GM12878 (cell line): ENCODE measurements around the gene SLC25A33. TPM values are rescaled to one million over a fixed set of nuclear protein-coding genes. Genes with fewer than 3 reads are reported as not detected.

ENCODE experiments used
- ATAC-seq: fragments of 200-7000 bp; cut with Tn5 transposase; 3 replicates; pipeline ENCODE4 v1.9.1; 2020; ENCODE audit warnings: mild to moderate bottlenecking, moderate library complexity
- BruUV-seq: library from RNA; stranded (reverse); fragments of 400-500 nt; replicated peaks from 2 replicates; lab custom pipeline; 2021; lab: Mats Ljungman, UMichigan
- CTCF ChIA-PET: fragments of 300-600 bp; sonication (Branson Sonifier 250); formaldehyde crosslinking; extraction: SDS; loops from one replicate; lab custom pipeline; 2021; ENCODE audit warnings: inconsistent platforms; lab: Yijun Ruan, JAX
- POLR2A ChIA-PET: fragments of 350-600 bp; formaldehyde crosslinking; extraction: SDS; loops from one replicate; lab custom pipeline; 2021; ENCODE audit warnings: inconsistent platforms; lab: Charles Lee
- RAD21 ChIA-PET: fragments of 300-600 bp; sonication (Branson Sonifier 250); formaldehyde crosslinking; loops from one replicate; lab custom pipeline; 2023; ENCODE audit warnings: antibody characterized with exemption; ENCODE audit not compliant: unreplicated experiment; lab: Charles Lee
- SMC1A ChIA-PET: fragments of 300-600 bp; sonication (Branson Sonifier 250); formaldehyde crosslinking; loops from one replicate; lab custom pipeline; 2023; ENCODE audit not compliant: unreplicated experiment, uncharacterized antibody; lab: Charles Lee
- DNase-seq: peaks from one replicate; pipeline ENCODE4 v3.0.0-alpha.2; 2011; ENCODE audit warnings: low read depth, low spot score
- FAIRE-seq: peaks from 3 replicates; lab custom pipeline; 2011; peaks lifted over from hg19 to GRCh38; lab: Jason Lieb, UNC
- H2AFZ ChIP-seq: 2 replicates; pipeline ENCODE4 v1.6.0; 2011; ENCODE audit warnings: low read depth, low read length, control low read depth; ENCODE audit not compliant: control insufficient read depth
- H3K27ac ChIP-seq: 2 replicates; pipeline ENCODE4 v1.5.1; 2011; ENCODE audit warnings: control low read depth; ENCODE audit not compliant: control insufficient read depth, insufficient read depth
- H3K27me3 ChIP-seq, 2 experiments: replicated peaks in 1 of 2; 2 replicates each; pipeline versions ENCODE4 v1.6.0 to v1.6.1; 2011; ENCODE audit warnings: low read length in 1 of 2; ENCODE audit not compliant: control insufficient read depth in 2 of 2, insufficient read depth in 2 of 2
- H3K36me3 ChIP-seq, 2 experiments: 2 replicates each; pipeline ENCODE4 v1.5.1; 2011; ENCODE audit warnings: low read length in 1 of 2; ENCODE audit not compliant: control insufficient read depth in 2 of 2, insufficient read depth in 2 of 2
- H3K4me1 ChIP-seq: 2 replicates; pipeline ENCODE4 v1.6.1; 2011; ENCODE audit warnings: mild to moderate bottlenecking, low read length, moderate library complexity, mixed read lengths; ENCODE audit not compliant: control insufficient read depth, insufficient read depth
- H3K4me2 ChIP-seq: 2 replicates; pipeline ENCODE4 v1.6.0; 2011; ENCODE audit warnings: control low read depth; ENCODE audit not compliant: control insufficient read depth, insufficient read depth
- H3K4me3 ChIP-seq: fragments of 200-600 bp; sonication (generic); 2 replicates; pipeline ENCODE4 v1.5.1; 2016
- H3K79me2 ChIP-seq: 2 replicates; pipeline ENCODE4 v1.6.0; 2011; ENCODE audit warnings: low read length; ENCODE audit not compliant: control insufficient read depth, insufficient read depth
- H3K9ac ChIP-seq: 2 replicates; pipeline ENCODE4 v1.8.0; 2011; ENCODE audit warnings: low read length, control low read depth, mixed read lengths; ENCODE audit not compliant: control insufficient read depth, insufficient read depth
- H3K9me3 ChIP-seq: replicated peaks from 3 replicates; pipeline ENCODE4 v1.5.1; 2011; ENCODE audit warnings: mild to moderate bottlenecking, low read length; ENCODE audit not compliant: control insufficient read depth, insufficient read depth
- H4K20me1 ChIP-seq: 2 replicates; pipeline ENCODE4 v1.6.0; 2011; ENCODE audit not compliant: control insufficient read depth, insufficient read depth
- BCL11A ChIP-seq: IDR thresholded peaks from 2 replicates; pipeline ENCODE4 v1.6.1; 2011; ENCODE audit warnings: low read depth, low read length
- BCL3 ChIP-seq: IDR thresholded peaks from 2 replicates; pipeline ENCODE4 v1.6.1; 2011; ENCODE audit warnings: borderline replicate concordance, low read depth, mild to moderate bottlenecking, moderate library complexity, low read length; ENCODE audit not compliant: insufficient read depth, poor library complexity, severe bottlenecking
- BRCA1 ChIP-seq: IDR thresholded peaks from 2 replicates; pipeline ENCODE4 v1.6.1; 2011; ENCODE audit warnings: low read depth, low read length, improper control_type of control experiment
- CBX5 ChIP-seq: sonication (generic); IDR thresholded peaks from 2 replicates; pipeline ENCODE4 v1.6.1; 2016; ENCODE audit warnings: low read depth, moderate library complexity, mild to moderate bottlenecking, inconsistent platforms
- ELK1 ChIP-seq: IDR thresholded peaks from 2 replicates; pipeline ENCODE4 v1.6.1; 2012; ENCODE audit warnings: low read depth, low read length, improper control_type of control experiment
- HSF1 ChIP-seq: fragments of 150-350 bp; IDR thresholded peaks from 2 replicates; pipeline ENCODE4 v1.6.1; 2014; ENCODE audit warnings: mild to moderate bottlenecking, low read depth, low read length
- MYC ChIP-seq: IDR thresholded peaks from 2 replicates; pipeline ENCODE4 v1.6.1; 2011; ENCODE audit warnings: mild to moderate bottlenecking, low read length, moderate library complexity, inconsistent platforms; ENCODE audit not compliant: insufficient read depth, insufficient replicate concordance, insufficient read length, severe bottlenecking
- NFYA ChIP-seq: IDR thresholded peaks from 2 replicates; pipeline ENCODE4 v1.6.1; 2011; ENCODE audit warnings: low read depth, mild to moderate bottlenecking, low read length, improper control_type of control experiment, borderline replicate concordance
- RAD51 ChIP-seq: fragments of 450-650 bp; IDR thresholded peaks from 2 replicates; pipeline ENCODE4 v1.6.1; 2016; ENCODE audit warnings: moderate library complexity, mild to moderate bottlenecking, inconsistent platforms
- RELA ChIP-seq: fragments of 450-650 bp; IDR thresholded peaks from 2 replicates; pipeline ENCODE4 v1.8.0; 2014; ENCODE audit warnings: borderline replicate concordance; ENCODE audit not compliant: partially characterized antibody
- TCF3 ChIP-seq: IDR thresholded peaks from 2 replicates; pipeline ENCODE4 v1.6.1; 2012; ENCODE audit warnings: low read depth, mild to moderate bottlenecking, low read length, borderline replicate concordance; ENCODE audit not compliant: insufficient read depth
- ZNF207 ChIP-seq: fragments of 450-650 bp; IDR thresholded peaks from 2 replicates; pipeline ENCODE4 v1.6.1; 2014; ENCODE audit warnings: antibody characterized with exemption, mild to moderate bottlenecking, borderline replicate concordance
- WGBS: methylation state at CpG from one replicate; pipeline ENCODE4 v1.1.6; 2016; ENCODE audit warnings: low lambda C conversion rate; ENCODE audit not compliant: insufficient replicate concordance, insufficient coverage; ENCODE audit errors: missing lambda C conversion rate; 5-methylcytosine and 5-hydroxymethylcytosine counted together
- in situ Hi-C: fragments of 300-500 bp; cut with MboI; formaldehyde crosslinking; loops from 9 replicates; pipeline ENCODE4 v1.14.3; 2018; ENCODE audit warnings: mixed read lengths
- intact Hi-C: fragments of 100-400 bp; cut with micrococcal nuclease; formaldehyde crosslinking; loops from one replicate; pipeline ENCODE4 v1.14.2; 2022; ENCODE audit not compliant: unreplicated experiment
- polyA plus RNA-seq, 11 experiments: library from polyadenylated mRNA; depleted of rRNA in 4 of 11; unstranded in 6 of 11; stranded (reverse) in 5 of 11; fragments of >200 nt; fragmentation: Nextera tagmentation in 4 of 11; fragmentation: Illumina TruSeq in 1 of 11; extraction: Ambion mirVana in 4 of 11; extraction: Trizol in 1 of 11; gene quantifications; 1 replicate in 1 of 11; 2 replicates in 10 of 11; pipeline versions ENCODE4 v1.2.1 to v1.2.3, GENCODE V29; 2011 to 2016; ENCODE audit warnings: inconsistent platforms in 2 of 11, missing spikeins in 2 of 11, low read depth in 1 of 11
- total RNA-seq, 4 experiments: library from RNA; depleted of rRNA in 3 of 4; stranded (reverse); fragments of >200 nt in 3 of 4; fragmentation: Illumina TruSeq in 1 of 4; extraction: Trizol in 1 of 4; gene quantifications; 2 replicates each; pipeline versions ENCODE4 v1.2.1 to v1.2.3, GENCODE V29; 2013 to 2021

Gene SLC25A33
- total and polyA plus RNA-seq, 10 of the 15 experiments (the other 5 are each of a cell fraction or from before 2014, with no cell fraction given), result 1.7 to 11.2 (median 8.4) TPM

GRCh38 chr1:9553736-9554144 is 14.5 kb downstream of the SLC25A33 start:
- H3K4me1 ChIP-seq, result no peaks in the 10 kb centered on the region
- peaks cover 15% of the 10 kb centered on the region for H3K79me2 ChIP-seq
- no peak for TF ChIP-seq ELK1
- TF ChIP-seq MYC, result no peak
- no peak for TF ChIP-seq ZNF207
- TF ChIP-seq BRCA1, result no peak
- no peak for TF ChIP-seq RELA
- no peak for TF ChIP-seq BCL11A
- TF ChIP-seq RAD51, result no peak
- TF ChIP-seq TCF3, result no peak
- no peak for TF ChIP-seq BCL3
- TF ChIP-seq NFYA, result no peak
- TF ChIP-seq CBX5, result no peak
- TF ChIP-seq HSF1, result no peak
- no peak for FAIRE-seq
- no peak for DNase-seq
- ChIA-PET SMC1A (no interaction called here), CTCF (interaction anchor here (0.9 to 1.4 kb wide), 5 partner anchors 9 to 415 kb away, joined by 3 to 4 read pairs (median 3); no protein-coding TSS in a partner anchor), RAD21 (no interaction called here), POLR2A (interaction anchor here (0.8 to 0.9 kb wide), 2 partner anchors 11 to 13 kb away, joined by 3 read pairs; no protein-coding TSS in a partner anchor)
- ATAC-seq, result no peak
- peaks cover 11 to 14% of the 10 kb centered on the region in 2 experiments for H3K36me3 ChIP-seq
- H4K20me1 ChIP-seq, result no peaks in the 10 kb centered on the region
- H3K9me3 ChIP-seq, result no peaks in the 10 kb centered on the region
- in situ Hi-C loops (no loop called here), intact Hi-C loops (no loop called here)
- 80% methylated on average over 4 of the region's 4 CpGs for WGBS
- H3K27ac ChIP-seq, result no peak overlapping the region
- no peak overlapping the region for H2AFZ ChIP-seq
- BruUV-seq, result no TSS peak
- no peak overlapping the region for H3K4me3 ChIP-seq
- H3K9ac ChIP-seq, result no peak overlapping the region
- no peak overlapping the region for H3K4me2 ChIP-seq
- no peaks in the 10 kb centered on the region for H3K27me3 ChIP-seq
